Activated CD4-positive, CD25-positive, alpha-beta regulatory T cell treated with anti-CD3 and anti-CD28 coated beads, Interleukin-2, amount 50 U/mL, for 72 hours (primary cell): ENCODE measurements around the gene CUBN.
A peak's percentile ranks its signal among the peaks of the same experiment; 100 is the strongest.
"Not testable (repeated sequence)": the region's sequence is repeated elsewhere in the genome, so short reads cannot be mapped to it uniquely, and the experiment has no call there.

Experiments
- DNase-seq: peaks from one replicate; pipeline ENCODE4 v3.0.0; 2021

The CUBN gene

GRCh38 chr10:16853809-16854208 lies 275.8 kb downstream of the CUBN start:
- no peak for DNase-seq

- no peak for DNase-seq
Measured at GRCh38 chr10:16853201-16853600, 276.4 kb downstream of the CUBN start.

GRCh38 chr10:16852624-16853023 lies 277.0 kb downstream of the CUBN start:
- DNase-seq: no peak

GRCh38 chr10:16848562-16849154 lies 281.0 kb downstream of the CUBN start:
- DNase-seq: no peak

- no peak for DNase-seq
Measured at GRCh38 chr10:16847644-16848043, 282.0 kb downstream of the CUBN start.

GRCh38 chr10:16845248-16845647 lies 284.4 kb downstream of the CUBN start:
- no peak for DNase-seq

- DNase-seq: no peak
Measured at GRCh38 chr10:16843252-16843870, 286.2 kb downstream of the CUBN start.

- DNase-seq: no peak
Measured at GRCh38 chr10:16835228-16835627, 294.4 kb downstream of the CUBN start.

- no peak for DNase-seq
Measured at GRCh38 chr10:16832351-16833080, 297.1 kb downstream of the CUBN start.

GRCh38 chr10:16828701-16829175 lies 300.9 kb downstream of the CUBN start:
- DNase-seq: no peak

GRCh38 chr10:16828114-16828568 lies 301.5 kb downstream of the CUBN start:
- DNase-seq: peak; percentile 49

GRCh38 chr10:16827474-16827873 lies 302.1 kb downstream of the CUBN start:
- DNase-seq: not testable (repeated sequence)

GRCh38 chr10:16822726-16823360 lies 306.8 kb downstream of the CUBN start:
- no peak for DNase-seq

GRCh38 chr10:16822027-16822426 lies 307.6 kb downstream of the CUBN start:
- no peak for DNase-seq

GRCh38 chr10:16820421-16820820 lies 309.2 kb downstream of the CUBN start:
- DNase-seq: no peak

GRCh38 chr10:16820018-16820417 lies 309.6 kb downstream of the CUBN start:
- DNase-seq: no peak

- DNase-seq: no peak
Measured at GRCh38 chr10:16819436-16819835, 310.2 kb downstream of the CUBN start.

- DNase-seq: no peak
Measured at GRCh38 chr10:16819026-16819425, 310.6 kb downstream of the CUBN start.

- DNase-seq: peak; percentile 99
Measured at GRCh38 chr10:16817125-16818019, 312.2 kb downstream of the CUBN start, which contains the start of gene RSU1. Gene RSU1, minus strand, starts transcription at chr10:16817424. Its CDS starts 343 bp downstream, at chr10:16817081.

- DNase-seq: no peak
Measured at GRCh38 chr10:16816830-16817124, 312.8 kb downstream of the CUBN start.

- no peak for DNase-seq
Measured at GRCh38 chr10:16816171-16816570, 313.4 kb downstream of the CUBN start.

- no peak for DNase-seq
Measured at GRCh38 chr10:16814012-16814411, 315.6 kb downstream of the CUBN start.

- no peak for DNase-seq
Measured at GRCh38 chr10:16812676-16813075, 316.9 kb downstream of the CUBN start.
